ENCODE data around the gene TSHB. TPM values are rescaled to one million over a fixed set of nuclear protein-coding genes. Genes with fewer than 3 reads are reported as not detected.

TSHB gene
- polyA plus RNA-seq, 1 donor from 2014 or later, result not detected

DNA sequence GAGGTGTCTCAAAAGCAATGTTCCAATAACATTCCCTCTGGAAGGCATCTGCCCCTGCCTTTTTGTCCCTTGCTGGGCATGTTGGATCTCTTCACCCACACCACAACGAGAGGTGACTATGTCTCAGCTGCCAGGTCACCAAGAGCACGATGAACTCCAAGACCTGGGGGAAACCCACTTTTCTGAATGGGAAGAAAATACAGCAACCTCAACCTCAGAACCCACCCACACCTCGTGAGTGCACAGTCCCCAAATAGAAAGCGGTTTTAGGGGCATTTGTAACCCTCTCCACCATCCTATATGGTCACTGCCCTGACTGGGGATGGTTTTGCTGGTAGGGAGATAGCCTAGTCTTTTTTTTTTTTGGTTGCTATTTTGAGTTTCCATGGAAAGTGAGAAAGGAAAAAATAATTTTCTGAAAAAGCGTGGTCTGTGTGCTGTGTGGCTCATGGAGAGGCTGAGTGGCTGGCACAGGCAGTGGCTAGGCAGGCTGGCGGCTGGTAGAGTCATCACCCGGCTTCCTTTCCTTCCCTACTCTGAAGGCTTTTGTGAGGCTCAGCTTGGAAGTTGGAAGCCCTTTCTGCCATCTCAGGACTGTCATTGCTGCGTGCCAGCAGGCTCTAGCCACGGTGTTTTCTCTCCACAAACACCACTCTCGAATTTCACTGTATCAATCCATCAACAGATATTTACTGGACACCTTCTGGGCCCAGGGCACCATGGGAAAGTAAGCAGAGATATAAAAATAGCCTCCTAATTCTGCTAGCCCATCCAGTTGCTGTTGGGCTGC, 43.9 kb downstream of the TSHB start:
- H3F3A ChIP-seq (ENCODE audit: insufficient read depth, low read length, poor library complexity, severe bottlenecking), result no peaks in the 10 kb centered on the region
- no peaks in the 10 kb centered on the region for H3K9me2 ChIP-seq (ENCODE audit: insufficient read depth, low read length)
- no peak overlapping the region for H3K9ac ChIP-seq (ENCODE audit: low read length)
- no peak overlapping the region for H3K4me3 ChIP-seq (ENCODE audit: low read length)
- H3K36me3 ChIP-seq (ENCODE audit: insufficient read depth, low read length), result no peaks in the 10 kb centered on the region
- no peak overlapping the region for H2AFZ ChIP-seq (ENCODE audit: low read depth, low read length)
- H3K79me2 ChIP-seq (replicated peaks; ENCODE audit: insufficient read depth, low read length), result no peaks in the 10 kb centered on the region
- H3K9me3 ChIP-seq (ENCODE audit: low read length), result no peaks in the 10 kb centered on the region
- H3K27me3 ChIP-seq (ENCODE audit: insufficient read depth, low read depth, low read length), result no peaks in the 10 kb centered on the region
- H3K4me2 ChIP-seq (ENCODE audit: low read length), result no peak overlapping the region
- no peak overlapping the region for H3K27ac ChIP-seq (ENCODE audit: low read length)
- H4K20me1 ChIP-seq (ENCODE audit: insufficient read depth), result no peaks in the 10 kb centered on the region
- TF ChIP-seq MXI1 (conservative IDR thresholded peaks at IDR 0.05; ENCODE audit: poor library complexity, severe bottlenecking), result no peak
- no peak for TF ChIP-seq POLR2AphosphoS5 (IDR thresholded peaks at IDR 0.05)
- no peak for TF ChIP-seq EZH2 (IDR thresholded peaks at IDR 0.05; ENCODE audit: borderline replicate concordance, insufficient read depth, low read length, poor library complexity, severe bottlenecking)
- TF ChIP-seq, protein P1, sequence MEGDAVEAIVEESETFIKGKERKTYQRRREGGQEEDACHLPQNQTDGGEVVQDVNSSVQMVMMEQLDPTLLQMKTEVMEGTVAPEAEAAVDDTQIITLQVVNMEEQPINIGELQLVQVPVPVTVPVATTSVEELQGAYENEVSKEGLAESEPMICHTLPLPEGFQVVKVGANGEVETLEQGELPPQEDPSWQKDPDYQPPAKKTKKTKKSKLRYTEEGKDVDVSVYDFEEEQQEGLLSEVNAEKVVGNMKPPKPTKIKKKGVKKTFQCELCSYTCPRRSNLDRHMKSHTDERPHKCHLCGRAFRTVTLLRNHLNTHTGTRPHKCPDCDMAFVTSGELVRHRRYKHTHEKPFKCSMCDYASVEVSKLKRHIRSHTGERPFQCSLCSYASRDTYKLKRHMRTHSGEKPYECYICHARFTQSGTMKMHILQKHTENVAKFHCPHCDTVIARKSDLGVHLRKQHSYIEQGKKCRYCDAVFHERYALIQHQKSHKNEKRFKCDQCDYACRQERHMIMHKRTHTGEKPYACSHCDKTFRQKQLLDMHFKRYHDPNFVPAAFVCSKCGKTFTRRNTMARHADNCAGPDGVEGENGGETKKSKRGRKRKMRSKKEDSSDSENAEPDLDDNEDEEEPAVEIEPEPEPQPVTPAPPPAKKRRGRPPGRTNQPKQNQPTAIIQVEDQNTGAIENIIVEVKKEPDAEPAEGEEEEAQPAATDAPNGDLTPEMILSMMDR (IDR thresholded peaks at IDR 0.05; ENCODE audit: poor library complexity, severe bottlenecking), result no peak
- TF ChIP-seq TAF1 (IDR thresholded peaks at IDR 0.05; ENCODE audit: low read depth), result no peak
- TF ChIP-seq, protein P2, sequence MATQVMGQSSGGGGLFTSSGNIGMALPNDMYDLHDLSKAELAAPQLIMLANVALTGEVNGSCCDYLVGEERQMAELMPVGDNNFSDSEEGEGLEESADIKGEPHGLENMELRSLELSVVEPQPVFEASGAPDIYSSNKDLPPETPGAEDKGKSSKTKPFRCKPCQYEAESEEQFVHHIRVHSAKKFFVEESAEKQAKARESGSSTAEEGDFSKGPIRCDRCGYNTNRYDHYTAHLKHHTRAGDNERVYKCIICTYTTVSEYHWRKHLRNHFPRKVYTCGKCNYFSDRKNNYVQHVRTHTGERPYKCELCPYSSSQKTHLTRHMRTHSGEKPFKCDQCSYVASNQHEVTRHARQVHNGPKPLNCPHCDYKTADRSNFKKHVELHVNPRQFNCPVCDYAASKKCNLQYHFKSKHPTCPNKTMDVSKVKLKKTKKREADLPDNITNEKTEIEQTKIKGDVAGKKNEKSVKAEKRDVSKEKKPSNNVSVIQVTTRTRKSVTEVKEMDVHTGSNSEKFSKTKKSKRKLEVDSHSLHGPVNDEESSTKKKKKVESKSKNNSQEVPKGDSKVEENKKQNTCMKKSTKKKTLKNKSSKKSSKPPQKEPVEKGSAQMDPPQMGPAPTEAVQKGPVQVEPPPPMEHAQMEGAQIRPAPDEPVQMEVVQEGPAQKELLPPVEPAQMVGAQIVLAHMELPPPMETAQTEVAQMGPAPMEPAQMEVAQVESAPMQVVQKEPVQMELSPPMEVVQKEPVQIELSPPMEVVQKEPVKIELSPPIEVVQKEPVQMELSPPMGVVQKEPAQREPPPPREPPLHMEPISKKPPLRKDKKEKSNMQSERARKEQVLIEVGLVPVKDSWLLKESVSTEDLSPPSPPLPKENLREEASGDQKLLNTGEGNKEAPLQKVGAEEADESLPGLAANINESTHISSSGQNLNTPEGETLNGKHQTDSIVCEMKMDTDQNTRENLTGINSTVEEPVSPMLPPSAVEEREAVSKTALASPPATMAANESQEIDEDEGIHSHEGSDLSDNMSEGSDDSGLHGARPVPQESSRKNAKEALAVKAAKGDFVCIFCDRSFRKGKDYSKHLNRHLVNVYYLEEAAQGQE (IDR thresholded peaks at IDR 0.05; ENCODE audit: borderline replicate concordance), result no peak
- TF ChIP-seq EP300 (conservative IDR thresholded peaks at IDR 0.05; ENCODE audit: poor library complexity, severe bottlenecking), result no peak
- TF ChIP-seq SMC3 (conservative IDR thresholded peaks at IDR 0.05; ENCODE audit: poor library complexity), result no peak
- no peak for TF ChIP-seq RAD21 (conservative IDR thresholded peaks at IDR 0.05)

DNA sequence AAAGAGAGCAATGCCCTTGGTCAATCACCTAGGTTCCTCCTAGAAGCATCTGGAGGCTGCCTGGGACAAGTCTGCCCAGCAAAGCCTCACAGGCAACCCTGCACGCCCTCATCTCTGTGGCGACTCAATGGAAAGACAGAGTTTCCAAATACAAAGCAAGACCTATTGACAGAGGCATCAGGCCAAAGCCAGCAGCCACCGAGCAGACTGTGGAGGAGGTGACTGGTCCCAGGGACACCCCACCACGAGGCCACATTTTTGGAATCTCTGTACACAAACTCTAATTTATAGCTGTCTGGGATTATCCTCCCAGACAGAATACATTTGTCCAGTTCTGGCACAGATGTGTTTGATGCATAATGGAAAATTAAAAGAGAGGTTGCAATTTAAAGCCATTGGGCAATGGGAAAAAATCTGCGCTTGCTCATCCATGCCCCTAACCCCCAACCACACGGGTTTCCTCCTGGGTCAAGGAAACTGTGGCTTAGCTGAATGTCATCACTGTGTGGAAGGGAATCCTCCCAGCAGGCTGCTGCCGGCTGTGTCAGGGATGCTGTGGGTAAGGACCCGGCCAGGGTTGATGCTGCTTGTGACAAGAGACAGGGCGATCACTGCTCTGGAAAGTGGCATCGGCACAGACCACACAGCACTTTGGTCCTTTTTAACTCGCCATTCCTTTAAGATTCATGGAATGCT, 45.4 kb downstream of the TSHB start:
- Histone ChIP-seq H3K4me3 (ENCODE audit: low read length) (no peak overlapping the region), H3K36me3 (ENCODE audit: insufficient read depth, low read length) (no peaks in the 10 kb centered on the region), H3K27ac (ENCODE audit: low read length) (no peak overlapping the region), H3K4me2 (ENCODE audit: low read length) (no peak overlapping the region), H3K27me3 (ENCODE audit: insufficient read depth, low read depth, low read length) (no peaks in the 10 kb centered on the region), H3K9me2 (ENCODE audit: insufficient read depth, low read length) (no peaks in the 10 kb centered on the region), H3K79me2 (replicated peaks; ENCODE audit: insufficient read depth, low read length) (no peaks in the 10 kb centered on the region), H3K9ac (ENCODE audit: low read length) (no peak overlapping the region), H4K20me1 (ENCODE audit: insufficient read depth) (no peaks in the 10 kb centered on the region), H3F3A (ENCODE audit: insufficient read depth, low read length, poor library complexity, severe bottlenecking) (no peaks in the 10 kb centered on the region), H3K9me3 (ENCODE audit: low read length) (no peaks in the 10 kb centered on the region), H2AFZ (ENCODE audit: low read depth, low read length) (no peak overlapping the region)
- TF ChIP-seq, protein P1 (IDR thresholded peaks at IDR 0.05; ENCODE audit: poor library complexity, severe bottlenecking), result no peak
- no peak for TF ChIP-seq TAF1 (IDR thresholded peaks at IDR 0.05; ENCODE audit: low read depth)
- no peak for TF ChIP-seq POLR2AphosphoS5 (IDR thresholded peaks at IDR 0.05)
- no peak for TF ChIP-seq EP300 (conservative IDR thresholded peaks at IDR 0.05; ENCODE audit: poor library complexity, severe bottlenecking)
- no peak for TF ChIP-seq RAD21 (conservative IDR thresholded peaks at IDR 0.05)
- TF ChIP-seq MXI1 (conservative IDR thresholded peaks at IDR 0.05; ENCODE audit: poor library complexity, severe bottlenecking), result no peak
- TF ChIP-seq, protein P2 (IDR thresholded peaks at IDR 0.05; ENCODE audit: borderline replicate concordance), result no peak
- no peak for TF ChIP-seq SMC3 (conservative IDR thresholded peaks at IDR 0.05; ENCODE audit: poor library complexity)
- no peak for TF ChIP-seq EZH2 (IDR thresholded peaks at IDR 0.05; ENCODE audit: borderline replicate concordance, insufficient read depth, low read length, poor library complexity, severe bottlenecking)

Measured in neural cell (in vitro differentiated cells).